Liver (tissue), 9 donors: Measurements from ENCODE around the gene DNALI1. TPM values are rescaled to one million over a fixed set of nuclear protein-coding genes. Genes with fewer than 3 reads are reported as not detected.

Experiments used
- DNase-seq: peaks from one replicate; pipeline ENCODE4 v3.0.0-alpha.2; 2017; ENCODE audit warnings: low spot score
- H3K27ac ChIP-seq, 2 donors: one replicate each; pipeline ENCODE4 v1.7.0; 2013; ENCODE audit warnings: inconsistent platforms in 2 of 2, low read length in 2 of 2, control low read depth in 1 of 2, low read depth in 1 of 2, mild to moderate bottlenecking in 1 of 2
- H3K27me3 ChIP-seq, 4 donors: one replicate each; pipeline versions ENCODE4 v1.6.1 to v1.7.0; 2013; ENCODE audit warnings: low read length in 3 of 4, inconsistent platforms in 1 of 4, mild to moderate bottlenecking in 1 of 4, moderate library complexity in 1 of 4; ENCODE audit not compliant: control insufficient read depth in 4 of 4, insufficient read depth in 4 of 4
- H3K36me3 ChIP-seq, 4 donors: one replicate each; pipeline versions ENCODE4 v1.6.1 to v1.7.0; 2013; ENCODE audit warnings: low read length in 3 of 4, mild to moderate bottlenecking in 3 of 4, low read depth in 1 of 4, moderate library complexity in 1 of 4; ENCODE audit not compliant: control insufficient read depth in 4 of 4, insufficient read depth in 3 of 4
- H3K4me1 ChIP-seq, 4 donors: one replicate each; pipeline versions ENCODE4 v1.6.1 to v1.7.0; 2013; ENCODE audit warnings: low read length in 3 of 4, mild to moderate bottlenecking in 3 of 4, moderate library complexity in 1 of 4; ENCODE audit not compliant: control insufficient read depth in 4 of 4, insufficient read depth in 4 of 4
- H3K4me3 ChIP-seq, 3 donors: one replicate each; pipeline versions ENCODE4 v1.6.1 to v1.7.0; 2013; ENCODE audit warnings: low read length in 3 of 3, control low read depth in 1 of 3, low read depth in 1 of 3, mild to moderate bottlenecking in 1 of 3
- H3K9ac ChIP-seq, 2 donors: one replicate each; pipeline ENCODE4 v1.7.0; 2013; ENCODE audit warnings: low read length in 2 of 2, mild to moderate bottlenecking in 2 of 2, moderate library complexity in 2 of 2, control low read depth in 1 of 2, low read depth in 1 of 2
- H3K9me3 ChIP-seq, 4 donors: one replicate each; pipeline versions ENCODE4 v1.6.1 to v1.7.0; 2013; ENCODE audit warnings: low read length in 3 of 4; ENCODE audit not compliant: control insufficient read depth in 4 of 4
- EGR1 ChIP-seq, 2 donors: IDR thresholded peaks; 2 replicates each; pipeline ENCODE4 v1.6.1; 2016 to 2018; ENCODE audit warnings: antibody characterized with exemption in 2 of 2, low read depth in 2 of 2
- FOXA1 ChIP-seq: IDR thresholded peaks from 2 replicates; pipeline ENCODE4 v1.6.1; 2016; ENCODE audit warnings: antibody characterized with exemption
- FOXA2 ChIP-seq: IDR thresholded peaks from 2 replicates; pipeline ENCODE4 v1.6.1; 2016; ENCODE audit warnings: antibody characterized with exemption
- GABPA ChIP-seq, 2 donors: IDR thresholded peaks in 1 of 2; conservative IDR thresholded peaks in 1 of 2; 2 replicates each; pipeline ENCODE4 v1.6.1; 2016; ENCODE audit warnings: antibody characterized with exemption in 2 of 2, mild to moderate bottlenecking in 1 of 2, moderate library complexity in 1 of 2
- HNF4A ChIP-seq, 2 donors: conservative IDR thresholded peaks; 2 replicates each; pipeline ENCODE4 v1.6.1; 2016; ENCODE audit warnings: antibody characterized with exemption in 2 of 2, mild to moderate bottlenecking in 2 of 2
- JUND ChIP-seq, 2 donors: IDR thresholded peaks; 2 replicates each; pipeline ENCODE4 v1.6.1; 2016; ENCODE audit warnings: antibody characterized with exemption in 2 of 2
- NR2F2 ChIP-seq: IDR thresholded peaks from 2 replicates; pipeline ENCODE4 v1.6.1; 2016; ENCODE audit warnings: antibody characterized with exemption
- RAD21 ChIP-seq, 2 donors: IDR thresholded peaks; 2 replicates each; pipeline ENCODE4 v1.6.1; 2016; ENCODE audit warnings: antibody characterized with exemption in 2 of 2, mild to moderate bottlenecking in 2 of 2
- SP1 ChIP-seq: IDR thresholded peaks from 2 replicates; pipeline ENCODE4 v1.6.1; 2018; ENCODE audit warnings: antibody characterized with exemption, mild to moderate bottlenecking
- TAF1 ChIP-seq: conservative IDR thresholded peaks from 2 replicates; pipeline ENCODE4 v1.6.1; 2016; ENCODE audit warnings: antibody characterized with exemption, mild to moderate bottlenecking
- YY1 ChIP-seq: IDR thresholded peaks from 2 replicates; pipeline ENCODE4 v1.6.1; 2016; ENCODE audit warnings: antibody characterized with exemption, mild to moderate bottlenecking
- WGBS: extraction: QIAGEN DNeasy Blood & Tissue Kit; methylation state at CpG from one replicate; pipeline ENCODE4 v1.1.7; 2013; 5-methylcytosine and 5-hydroxymethylcytosine counted together
- polyA plus RNA-seq, 2 donors: library from polyadenylated mRNA; stranded (reverse) in 1 of 2; unstranded in 1 of 2; fragments of 200-250 nt in 1 of 2; fragments of >200 nt in 1 of 2; fragmentation: Nextera tagmentation in 1 of 2; extraction: Ambion mirVana in 1 of 2; gene quantifications; one replicate each; pipeline versions ENCODE4 v1.2.1 to v1.2.3, GENCODE V29; 2013 to 2015
- total RNA-seq, 2 donors: library from RNA; depleted of rRNA; stranded (reverse); fragments of >200 nt; gene quantifications; one replicate each; pipeline ENCODE4 v1.2.3, GENCODE V29; 2014
- TF ChIP-seq, protein P1 (sequence below): IDR thresholded peaks from 2 replicates; pipeline ENCODE4 v1.6.1; 2016; ENCODE audit warnings: antibody characterized with exemption
- TF ChIP-seq, protein P2 (sequence below): fragments of 150-350 bp; IDR thresholded peaks from 2 replicates; pipeline ENCODE4 v1.5.1; 2017; ENCODE audit warnings: improper control_type of control experiment, low read depth, low read length; ENCODE audit not compliant: missing input control
- TF ChIP-seq, protein P3 (sequence below): IDR thresholded peaks from 2 replicates; pipeline ENCODE4 v1.6.1; 2016; ENCODE audit warnings: antibody characterized with exemption
- TF ChIP-seq, protein P4 (sequence below): IDR thresholded peaks from 2 replicates; pipeline ENCODE4 v1.6.1; 2016; ENCODE audit warnings: antibody characterized with exemption, mild to moderate bottlenecking
- donor health status: healthy.
- donor health status: healthy.
- donor health status: healthy.
- donor health status: healthy.
- donor health status: healthy.

DNALI1 gene
- total RNA-seq (1 to 10 TPM; 1.5 to 3.1 TPM), polyA plus RNA-seq (1 to 10 TPM; 5.2 to 8.6 TPM)

DNA sequence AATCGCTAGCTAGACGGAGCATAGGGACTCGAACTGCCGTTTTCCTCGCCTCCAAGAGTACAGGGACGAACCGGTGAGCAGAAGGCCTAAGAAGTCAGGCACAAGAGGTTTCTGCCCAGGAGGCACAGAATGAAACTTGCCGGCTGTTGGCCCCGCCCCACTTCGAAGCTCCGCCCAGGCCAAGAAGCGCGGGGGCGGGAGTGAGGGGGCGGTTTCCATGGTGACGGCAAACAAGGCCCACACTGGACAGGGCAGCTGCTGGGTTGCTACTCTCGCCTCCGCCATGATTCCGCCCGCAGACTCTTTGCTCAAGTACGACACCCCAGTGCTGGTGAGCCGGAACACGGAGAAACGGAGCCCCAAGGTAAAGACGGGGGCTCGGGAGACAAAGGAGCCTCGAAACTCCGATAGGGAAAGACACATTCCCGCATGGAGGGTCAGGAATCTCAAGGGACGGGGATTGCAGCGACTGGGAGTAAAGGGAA, at the start of gene DNALI1:
TSS of gene DNALI1 (plus strand) at position 229 of the 485 bp plus-strand sequence. CDS start at position 284, 55 bp downstream.
- peaks cover under 1 to 6% (median 3%) of the 10 kb centered on the region in 4 donors for H3K36me3 ChIP-seq
- H3K4me1 ChIP-seq: peaks cover 1 to 31% (median 18%) of the 10 kb centered on the region in 4 donors
- H3K27ac ChIP-seq: peak within 1 kb of the TSS in 1 of 2 donors; percentile 22
- TF ChIP-seq, protein P1, sequence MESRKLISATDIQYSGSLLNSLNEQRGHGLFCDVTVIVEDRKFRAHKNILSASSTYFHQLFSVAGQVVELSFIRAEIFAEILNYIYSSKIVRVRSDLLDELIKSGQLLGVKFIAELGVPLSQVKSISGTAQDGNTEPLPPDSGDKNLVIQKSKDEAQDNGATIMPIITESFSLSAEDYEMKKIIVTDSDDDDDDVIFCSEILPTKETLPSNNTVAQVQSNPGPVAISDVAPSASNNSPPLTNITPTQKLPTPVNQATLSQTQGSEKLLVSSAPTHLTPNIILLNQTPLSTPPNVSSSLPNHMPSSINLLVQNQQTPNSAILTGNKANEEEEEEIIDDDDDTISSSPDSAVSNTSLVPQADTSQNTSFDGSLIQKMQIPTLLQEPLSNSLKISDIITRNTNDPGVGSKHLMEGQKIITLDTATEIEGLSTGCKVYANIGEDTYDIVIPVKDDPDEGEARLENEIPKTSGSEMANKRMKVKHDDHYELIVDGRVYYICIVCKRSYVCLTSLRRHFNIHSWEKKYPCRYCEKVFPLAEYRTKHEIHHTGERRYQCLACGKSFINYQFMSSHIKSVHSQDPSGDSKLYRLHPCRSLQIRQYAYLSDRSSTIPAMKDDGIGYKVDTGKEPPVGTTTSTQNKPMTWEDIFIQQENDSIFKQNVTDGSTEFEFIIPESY: no peak
- TF ChIP-seq, protein P2, sequence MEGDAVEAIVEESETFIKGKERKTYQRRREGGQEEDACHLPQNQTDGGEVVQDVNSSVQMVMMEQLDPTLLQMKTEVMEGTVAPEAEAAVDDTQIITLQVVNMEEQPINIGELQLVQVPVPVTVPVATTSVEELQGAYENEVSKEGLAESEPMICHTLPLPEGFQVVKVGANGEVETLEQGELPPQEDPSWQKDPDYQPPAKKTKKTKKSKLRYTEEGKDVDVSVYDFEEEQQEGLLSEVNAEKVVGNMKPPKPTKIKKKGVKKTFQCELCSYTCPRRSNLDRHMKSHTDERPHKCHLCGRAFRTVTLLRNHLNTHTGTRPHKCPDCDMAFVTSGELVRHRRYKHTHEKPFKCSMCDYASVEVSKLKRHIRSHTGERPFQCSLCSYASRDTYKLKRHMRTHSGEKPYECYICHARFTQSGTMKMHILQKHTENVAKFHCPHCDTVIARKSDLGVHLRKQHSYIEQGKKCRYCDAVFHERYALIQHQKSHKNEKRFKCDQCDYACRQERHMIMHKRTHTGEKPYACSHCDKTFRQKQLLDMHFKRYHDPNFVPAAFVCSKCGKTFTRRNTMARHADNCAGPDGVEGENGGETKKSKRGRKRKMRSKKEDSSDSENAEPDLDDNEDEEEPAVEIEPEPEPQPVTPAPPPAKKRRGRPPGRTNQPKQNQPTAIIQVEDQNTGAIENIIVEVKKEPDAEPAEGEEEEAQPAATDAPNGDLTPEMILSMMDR: no peak
- TF ChIP-seq YY1: peak; percentile 90
- peak; percentile 99 to 100 for TF ChIP-seq EGR1 (IDR thresholded peaks at IDR 0.05; ENCODE audit: low read depth in 2 of 2)
- TF ChIP-seq, protein P3, sequence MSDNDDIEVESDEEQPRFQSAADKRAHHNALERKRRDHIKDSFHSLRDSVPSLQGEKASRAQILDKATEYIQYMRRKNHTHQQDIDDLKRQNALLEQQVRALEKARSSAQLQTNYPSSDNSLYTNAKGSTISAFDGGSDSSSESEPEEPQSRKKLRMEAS: peak; percentile 63
- peak in 1 of 2 donors; percentile 74 for TF ChIP-seq GABPA (IDR thresholded peaks at IDR 0.05 in 1 of 2, conservative IDR thresholded peaks at IDR 0.05 in 1 of 2)
- peak; percentile 8 to 36 for TF ChIP-seq RAD21 (IDR thresholded peaks at IDR 0.05)
- TF ChIP-seq SP1: peak; percentile 25
- peak; percentile 86 for DNase-seq
- peak within 1 kb of the TSS in 1 of 2 donors; percentile 34 for H3K9ac ChIP-seq
- no peaks in the 10 kb centered on the region for H3K27me3 ChIP-seq
- WGBS: 10% methylated on average over 31 of the region's 31 CpGs
- peak within 1 kb of the TSS; percentile 11 to 65 (median 30) for H3K4me3 ChIP-seq
- no peaks in the 10 kb centered on the region for H3K9me3 ChIP-seq

DNA sequence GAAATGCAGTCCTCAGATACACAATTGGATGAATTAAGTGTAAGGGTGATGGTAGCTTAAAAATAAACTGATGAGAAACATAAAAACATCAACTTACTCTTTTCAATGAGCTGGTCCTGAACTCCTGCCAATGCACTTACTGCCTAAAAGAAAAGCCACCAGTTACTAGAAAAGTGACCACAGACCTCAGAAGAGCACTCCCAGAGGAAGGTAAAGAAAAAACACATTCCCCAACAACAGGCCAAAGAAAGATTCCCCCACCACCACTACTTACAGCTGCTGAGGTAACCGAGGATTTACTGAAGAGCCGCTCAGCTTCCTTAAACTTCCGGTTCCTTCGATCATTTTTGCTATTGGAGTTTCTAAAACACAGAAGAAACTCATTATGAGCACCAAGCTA, 47.6 kb upstream of the DNALI1 start:
- TF ChIP-seq RAD21 (IDR thresholded peaks at IDR 0.05): no peak
- TF ChIP-seq TAF1: no peak
- no peak for TF ChIP-seq HNF4A (conservative IDR thresholded peaks at IDR 0.05)
- TF ChIP-seq GABPA (IDR thresholded peaks at IDR 0.05 in 1 of 2, conservative IDR thresholded peaks at IDR 0.05 in 1 of 2): no peak
- TF ChIP-seq JUND (IDR thresholded peaks at IDR 0.05): no peak
- no peak for TF ChIP-seq FOXA1
- no peak for TF ChIP-seq NR2F2
- TF ChIP-seq, protein P4, sequence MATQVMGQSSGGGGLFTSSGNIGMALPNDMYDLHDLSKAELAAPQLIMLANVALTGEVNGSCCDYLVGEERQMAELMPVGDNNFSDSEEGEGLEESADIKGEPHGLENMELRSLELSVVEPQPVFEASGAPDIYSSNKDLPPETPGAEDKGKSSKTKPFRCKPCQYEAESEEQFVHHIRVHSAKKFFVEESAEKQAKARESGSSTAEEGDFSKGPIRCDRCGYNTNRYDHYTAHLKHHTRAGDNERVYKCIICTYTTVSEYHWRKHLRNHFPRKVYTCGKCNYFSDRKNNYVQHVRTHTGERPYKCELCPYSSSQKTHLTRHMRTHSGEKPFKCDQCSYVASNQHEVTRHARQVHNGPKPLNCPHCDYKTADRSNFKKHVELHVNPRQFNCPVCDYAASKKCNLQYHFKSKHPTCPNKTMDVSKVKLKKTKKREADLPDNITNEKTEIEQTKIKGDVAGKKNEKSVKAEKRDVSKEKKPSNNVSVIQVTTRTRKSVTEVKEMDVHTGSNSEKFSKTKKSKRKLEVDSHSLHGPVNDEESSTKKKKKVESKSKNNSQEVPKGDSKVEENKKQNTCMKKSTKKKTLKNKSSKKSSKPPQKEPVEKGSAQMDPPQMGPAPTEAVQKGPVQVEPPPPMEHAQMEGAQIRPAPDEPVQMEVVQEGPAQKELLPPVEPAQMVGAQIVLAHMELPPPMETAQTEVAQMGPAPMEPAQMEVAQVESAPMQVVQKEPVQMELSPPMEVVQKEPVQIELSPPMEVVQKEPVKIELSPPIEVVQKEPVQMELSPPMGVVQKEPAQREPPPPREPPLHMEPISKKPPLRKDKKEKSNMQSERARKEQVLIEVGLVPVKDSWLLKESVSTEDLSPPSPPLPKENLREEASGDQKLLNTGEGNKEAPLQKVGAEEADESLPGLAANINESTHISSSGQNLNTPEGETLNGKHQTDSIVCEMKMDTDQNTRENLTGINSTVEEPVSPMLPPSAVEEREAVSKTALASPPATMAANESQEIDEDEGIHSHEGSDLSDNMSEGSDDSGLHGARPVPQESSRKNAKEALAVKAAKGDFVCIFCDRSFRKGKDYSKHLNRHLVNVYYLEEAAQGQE: no peak
- no peak for TF ChIP-seq FOXA2
- no peak for TF ChIP-seq SP1
- H3K27ac ChIP-seq: no peak overlapping the region
- H3K4me1 ChIP-seq: peaks cover 3 to 8% (median 5%) of the 10 kb centered on the region in 4 donors
- 92% methylated on average over 4 of the region's 4 CpGs for WGBS
- H3K4me3 ChIP-seq: no peak overlapping the region
- peaks cover 9 to 33% (median 22%) of the 10 kb centered on the region in 4 donors for H3K36me3 ChIP-seq
- no peaks in the 10 kb centered on the region for H3K9me3 ChIP-seq
- no peak overlapping the region for H3K9ac ChIP-seq
- DNase-seq: no peak
- no peaks in the 10 kb centered on the region for H3K27me3 ChIP-seq
